HEK293T (cell line): Measurements from ENCODE around the gene CCDC85A.

ENCODE experiments used
- ARNT ChIP-seq: fragments of 450-650 bp; IDR thresholded peaks from 2 replicates; pipeline ENCODE4 v1.6.1; 2017; ENCODE audit warnings: mild to moderate bottlenecking
- BHLHE40 ChIP-seq: fragments of 450-650 bp; IDR thresholded peaks from 2 replicates; pipeline ENCODE4 v1.6.1; 2016; ENCODE audit warnings: mild to moderate bottlenecking, moderate library complexity, borderline replicate concordance
- CTBP1 ChIP-seq: fragments of 450-650 bp; IDR thresholded peaks from 2 replicates; pipeline ENCODE4 v1.6.1; 2016; ENCODE audit warnings: borderline replicate concordance
- ELF4 ChIP-seq: fragments of 450-650 bp; IDR thresholded peaks from 2 replicates; pipeline ENCODE4 v1.6.1; 2017; ENCODE audit warnings: antibody characterized with exemption
- FOXA1 ChIP-seq: fragments of 450-650 bp; IDR thresholded peaks from 2 replicates; pipeline ENCODE4 v1.6.1; 2016; ENCODE audit warnings: mild to moderate bottlenecking
- FOXK2 ChIP-seq: fragments of 450-650 bp; IDR thresholded peaks from 2 replicates; pipeline ENCODE4 v1.6.1; 2016; ENCODE audit warnings: mild to moderate bottlenecking
- FOXM1 ChIP-seq: fragments of 450-650 bp; IDR thresholded peaks from 2 replicates; pipeline ENCODE4 v1.6.1; 2017; ENCODE audit warnings: mild to moderate bottlenecking, borderline replicate concordance
- HDGF ChIP-seq: fragments of 450-650 bp; IDR thresholded peaks from 2 replicates; pipeline ENCODE4 v1.6.1; 2017; ENCODE audit warnings: antibody characterized with exemption, borderline replicate concordance
- NFRKB ChIP-seq: fragments of 450-650 bp; IDR thresholded peaks from 2 replicates; pipeline ENCODE4 v1.6.1; 2016; ENCODE audit warnings: mild to moderate bottlenecking, moderate library complexity
- PKNOX1 ChIP-seq: fragments of 450-650 bp; IDR thresholded peaks from 2 replicates; pipeline ENCODE4 v1.6.1; 2016
- SP1 ChIP-seq: fragments of 450-650 bp; IDR thresholded peaks from 2 replicates; pipeline ENCODE4 v1.6.1; 2017
- SUZ12 ChIP-seq: fragments of 450-650 bp; IDR thresholded peaks from 2 replicates; pipeline ENCODE4 v1.6.1; 2016; ENCODE audit warnings: mild to moderate bottlenecking
- TARDBP ChIP-seq: fragments of 450-650 bp; IDR thresholded peaks from 2 replicates; pipeline ENCODE4 v1.6.1; 2016
- ZNF384 ChIP-seq: fragments of 450-650 bp; IDR thresholded peaks from 2 replicates; pipeline ENCODE4 v1.6.1; 2016

- no peak for TF ChIP-seq ELF4
- TF ChIP-seq HDGF, result no peak
- TF ChIP-seq BHLHE40, result no peak
- TF ChIP-seq CTBP1, result no peak
- no peak for TF ChIP-seq ARNT
- TF ChIP-seq FOXA1, result no peak
- no peak for TF ChIP-seq FOXM1
- TF ChIP-seq SUZ12, result no peak
- no peak for TF ChIP-seq PKNOX1
- TF ChIP-seq SP1, result no peak
- no peak for TF ChIP-seq ZNF384
- TF ChIP-seq TARDBP, result no peak
- TF ChIP-seq FOXK2, result no peak
- TF ChIP-seq NFRKB, result no peak
Observed at GRCh38 chr2:56372071-56372656, 188.4 kb downstream of the CCDC85A start.
